PFSK-1 (cell line): Measurements from ENCODE around the gene COL13A1.

ENCODE experiments used
- POLR2AphosphoS5 ChIP-seq: IDR thresholded peaks from 2 replicates; pipeline ENCODE4 v1.6.1; 2012; ENCODE audit warnings: low read depth, mild to moderate bottlenecking, control low read depth, low read length, moderate library complexity
- REST ChIP-seq, 2 experiments: IDR thresholded peaks; 2 replicates each; pipeline versions ENCODE4 v1.6.1 to v1.8.0; 2011 to 2012; ENCODE audit warnings: low read depth in 2 of 2, low read length in 2 of 2, control low read depth in 1 of 2, inconsistent platforms in 1 of 2, mild to moderate bottlenecking in 1 of 2, moderate library complexity in 1 of 2; ENCODE audit not compliant: insufficient read depth in 1 of 2
- SIN3A ChIP-seq: IDR thresholded peaks from 2 replicates; pipeline ENCODE4 v1.6.1; 2012; ENCODE audit warnings: mild to moderate bottlenecking, low read length, moderate library complexity, borderline replicate concordance; ENCODE audit not compliant: insufficient read depth
- TAF1 ChIP-seq: IDR thresholded peaks from 2 replicates; pipeline ENCODE4 v1.6.1; 2012; ENCODE audit warnings: low read length, control low read depth, borderline replicate concordance; ENCODE audit not compliant: insufficient read depth

- TF ChIP-seq SIN3A = no peak
- TF ChIP-seq TAF1 = no peak
- no peak for TF ChIP-seq POLR2AphosphoS5
- TF ChIP-seq REST (IDR thresholded peaks at IDR 0.05; ENCODE audit: insufficient read depth in 1 of 2, low read depth in 2 of 2, low read length in 2 of 2) = no peak
Measured at GRCh38 chr10:69994262-69994661, 192.6 kb downstream of the COL13A1 start.
